K562 (cell line): ENCODE measurements around the gene C1orf105. TPM values are rescaled to one million over a fixed set of nuclear protein-coding genes. Genes with fewer than 3 reads are reported as not detected.

ENCODE experiments used
- DPF2 ChIP-seq: fragments of 450-650 bp; IDR thresholded peaks from 2 replicates; pipeline ENCODE4 v1.6.1; 2016
- ETS1 ChIP-seq: conservative IDR thresholded peaks from 2 replicates; pipeline ENCODE4 v1.6.1; 2011; ENCODE audit warnings: low read depth, mild to moderate bottlenecking, low read length; ENCODE audit not compliant: control insufficient read depth
- MED1 ChIP-seq: sonication (generic); formaldehyde crosslinking; IDR thresholded peaks from 2 replicates; pipeline ENCODE4 v1.8.1; 2023; ENCODE audit warnings: missing genetic modification reagents, borderline replicate concordance
- NFIC ChIP-seq: fragments of 450-650 bp; IDR thresholded peaks from 2 replicates; pipeline ENCODE4 v1.6.1; 2017; ENCODE audit warnings: mild to moderate bottlenecking, inconsistent platforms
- PREB ChIP-seq: sonication (generic); formaldehyde crosslinking; IDR thresholded peaks from 2 replicates; pipeline ENCODE4 v1.8.1; 2023; ENCODE audit warnings: mild to moderate bottlenecking, missing genetic modification reagents
- USF2 ChIP-seq: sonication (generic); formaldehyde crosslinking; IDR thresholded peaks from 2 replicates; pipeline ENCODE4 v1.5.0; 2020; ENCODE audit warnings: missing genetic modification reagents
- ZBTB9 ChIP-seq: fragments of 450-650 bp; formaldehyde crosslinking; IDR thresholded peaks from 2 replicates; pipeline ENCODE4 v1.4.0; 2020; ENCODE audit warnings: mild to moderate bottlenecking, moderate library complexity
- polyA plus RNA-seq, 8 experiments: library from polyadenylated mRNA; depleted of rRNA in 4 of 8; stranded (reverse) in 5 of 8; unstranded in 3 of 8; fragments of >200 nt; fragmentation: Nextera tagmentation in 2 of 8; fragmentation: Illumina TruSeq in 1 of 8; extraction: Ambion mirVana in 2 of 8; extraction: Trizol in 1 of 8; gene quantifications; 2 replicates each; pipeline versions ENCODE4 v1.2.1 to v1.2.3, GENCODE V29; 2011 to 2014; ENCODE audit warnings: inconsistent platforms in 1 of 8, missing spikeins in 1 of 8
- total RNA-seq, 7 experiments: library from RNA; depleted of rRNA in 6 of 7; stranded (reverse); fragments of >200 nt in 6 of 7; fragmentation: Illumina TruSeq in 2 of 7; extraction: Trizol in 2 of 7; gene quantifications; 2 replicates each; pipeline versions ENCODE4 v1.2.1 to v1.2.3, GENCODE V29; 2011 to 2021; ENCODE audit warnings: low replicate concordance in 1 of 7

C1orf105 gene
- total and polyA plus RNA-seq, 9 of the 15 experiments (the other 6 are each of a cell fraction or from before 2014, with no cell fraction given) = 0.08 TPM; not detected in 8

- no peak for TF ChIP-seq ETS1
- no peak for TF ChIP-seq PREB (CRISPR knock-in tag)
- TF ChIP-seq USF2 (CRISPR knock-in tag) = no peak
- no peak for TF ChIP-seq DPF2
- TF ChIP-seq ZBTB9 (CRISPR knock-in tag) = no peak
- TF ChIP-seq MED1 (CRISPR knock-in tag) = no peak
- TF ChIP-seq NFIC = no peak
Measured at GRCh38 chr1:172400722-172401105, 19.8 kb upstream of the C1orf105 start (continued).
